ENCODE data around the gene SLC44A1.
A peak's percentile ranks its signal among the peaks of the same experiment; 100 is the strongest.

SLC44A1 gene

DNA sequence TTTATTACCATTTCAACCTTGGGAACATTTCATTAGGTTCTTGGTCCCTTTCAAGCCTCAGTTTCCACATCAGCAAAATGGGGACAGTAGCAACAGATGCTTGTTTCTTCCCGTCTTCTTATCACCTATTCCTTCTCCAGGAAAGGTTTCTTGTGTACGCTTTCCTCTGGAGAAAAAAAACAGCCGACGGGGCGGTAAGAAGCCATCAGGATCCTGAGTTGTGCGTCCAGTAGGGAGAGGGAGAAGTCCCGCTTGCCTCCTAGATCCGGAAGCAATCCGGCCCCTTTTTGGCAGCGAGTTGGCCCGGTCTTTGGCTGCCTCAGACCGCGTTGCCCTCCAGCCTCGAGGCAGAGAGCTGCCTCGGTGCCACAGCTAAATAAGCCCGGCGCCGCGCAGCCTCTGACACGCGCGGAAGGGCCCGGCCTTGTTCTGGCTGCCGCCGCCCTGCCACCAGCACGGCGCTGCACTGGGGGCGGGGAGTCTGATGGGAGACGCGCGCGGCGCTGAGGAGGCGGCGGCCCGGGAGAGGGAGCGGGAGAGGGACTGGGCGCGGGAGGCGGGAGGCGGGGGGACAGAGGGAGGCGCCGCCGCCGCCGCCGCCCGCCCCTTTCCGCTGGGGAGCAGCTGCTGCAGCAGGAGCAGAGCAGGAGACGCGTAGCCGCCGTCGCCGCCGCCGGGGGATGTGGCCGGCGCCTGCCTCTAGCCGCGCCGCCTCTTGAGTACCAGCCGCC lies at the start of gene SLC44A1:
Gene SLC44A1, plus strand, starts transcription at position 649 of the 731 bp plus-strand sequence. CDS start 218 bp downstream, outside the sequence.
- DNase-seq = peak; percentile 97

DNA sequence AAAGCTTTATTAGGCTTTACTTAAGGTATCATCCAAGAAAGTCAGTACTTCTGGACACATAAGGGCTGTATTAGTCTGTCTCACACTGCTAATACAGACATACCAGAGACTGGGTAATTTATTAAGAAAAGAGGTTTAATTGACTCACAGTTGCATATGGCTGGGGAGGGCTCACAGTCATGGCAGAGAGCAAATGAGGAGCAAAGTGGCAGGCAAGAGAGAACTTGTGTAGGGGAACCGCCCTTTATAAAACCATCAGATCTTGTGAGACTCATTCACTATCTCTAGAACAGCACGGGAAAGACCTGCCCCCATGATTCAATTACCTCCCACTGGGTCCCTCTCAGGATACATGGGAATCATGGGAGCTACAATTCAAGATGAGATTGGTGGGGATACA lies 49.2 kb upstream of the SLC44A1 start:
- no peak for DNase-seq

DNA sequence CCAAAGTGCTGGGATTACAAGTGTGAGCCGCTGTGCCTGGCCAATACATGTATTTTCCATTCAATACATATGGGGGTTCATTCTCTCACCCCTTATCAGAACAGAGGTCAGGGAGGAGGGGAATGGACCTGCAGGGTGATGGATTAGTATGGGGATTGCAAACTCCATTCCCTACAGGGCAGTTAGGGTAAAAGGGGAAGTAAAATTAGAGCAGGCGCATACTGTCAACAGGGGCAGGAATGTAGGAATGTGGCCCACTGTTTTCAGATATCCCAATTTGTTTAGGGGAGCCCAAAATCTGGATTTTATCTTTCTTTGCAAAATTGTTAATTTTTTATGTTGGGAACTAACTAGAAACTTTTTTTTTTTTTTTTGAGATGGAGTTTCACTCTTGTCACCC lies 46.4 kb upstream of the SLC44A1 start:
- no peak for DNase-seq

GRCh38 chr9:105198865-105199264 lies 45.6 kb upstream of the SLC44A1 start:
- no peak for DNase-seq

DNA sequence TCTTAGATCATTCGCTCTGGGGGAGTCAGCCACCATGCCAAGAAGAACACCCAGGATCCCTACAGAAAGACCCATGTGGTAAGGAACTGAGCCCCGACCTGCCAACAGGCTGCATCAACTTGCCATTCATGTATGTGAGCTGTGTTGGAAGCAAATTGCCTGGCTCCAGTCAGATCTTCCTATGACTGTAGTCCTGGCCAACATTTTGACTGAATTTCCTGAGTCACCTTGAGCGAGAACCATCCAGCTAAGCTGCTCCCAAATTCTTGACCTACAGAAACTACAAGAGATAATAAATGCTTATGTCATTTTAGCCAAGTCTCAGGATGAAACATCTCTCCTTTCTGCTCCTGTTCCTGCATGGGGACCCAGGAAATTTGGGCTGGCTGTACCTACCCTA lies 40.0 kb upstream of the SLC44A1 start:
- DNase-seq = no peak

- DNase-seq = no peak
Observed at GRCh38 chr9:105205787-105206495, 38.5 kb upstream of the SLC44A1 start.

DNA sequence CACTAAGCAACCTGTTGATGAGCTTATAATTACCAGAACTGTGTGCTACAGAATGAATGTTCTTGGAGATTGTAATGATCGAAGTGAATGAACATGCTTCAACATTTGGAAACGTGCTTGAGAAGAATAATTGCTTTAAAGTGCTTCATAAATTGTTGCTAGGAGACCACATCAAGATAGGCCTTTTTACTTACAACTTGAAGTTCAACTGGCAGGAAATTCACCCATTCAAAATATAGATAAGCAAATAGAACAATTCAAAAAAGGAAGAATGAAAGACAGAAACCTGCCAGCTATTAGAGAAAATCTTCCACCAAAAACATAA lies 38.0 kb upstream of the SLC44A1 start:
- no peak for DNase-seq

DNA sequence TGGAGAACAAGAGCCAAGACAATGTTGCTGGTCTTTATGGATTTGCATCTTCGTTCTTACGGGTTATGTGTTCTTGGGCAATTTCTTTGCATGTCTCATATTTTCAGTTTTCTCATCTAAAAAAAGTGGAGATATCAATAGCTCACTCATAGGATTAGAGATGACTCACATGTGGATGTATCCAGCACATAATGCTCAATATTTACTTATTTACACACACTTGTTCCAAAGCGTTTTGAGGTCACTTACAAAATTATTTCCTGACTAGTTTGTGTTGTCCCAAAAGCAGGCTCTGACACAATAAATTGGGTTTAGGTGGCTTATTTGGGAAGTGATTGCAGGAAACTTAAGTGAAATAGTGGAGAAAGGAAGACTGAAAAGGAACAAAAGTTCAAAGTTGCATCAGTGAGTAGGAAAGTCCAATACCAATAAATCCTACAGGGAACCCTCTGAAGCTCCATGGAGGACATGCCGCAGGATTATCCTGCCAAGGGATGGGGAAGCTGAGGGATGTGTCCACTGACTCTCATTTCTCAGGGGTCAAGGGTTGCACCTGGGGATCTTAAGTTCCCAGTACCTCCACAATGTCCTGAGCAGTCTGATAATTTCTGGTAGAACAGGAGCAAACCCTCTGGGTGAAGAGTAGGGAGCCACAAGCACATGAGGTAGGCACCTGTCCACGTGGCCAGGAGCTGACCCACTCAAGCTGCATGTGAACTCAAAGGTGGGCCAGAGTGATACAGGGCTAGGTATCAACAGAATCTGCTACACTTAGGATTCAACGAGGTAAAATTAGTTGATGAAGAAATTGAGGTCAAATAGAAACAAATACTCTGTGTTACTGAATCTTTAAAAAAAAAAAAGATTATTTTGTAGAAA lies 37.4 kb upstream of the SLC44A1 start:
- DNase-seq = no peak

- DNase-seq = no peak
Observed at GRCh38 chr9:105216440-105217178, 27.8 kb upstream of the SLC44A1 start.

DNA sequence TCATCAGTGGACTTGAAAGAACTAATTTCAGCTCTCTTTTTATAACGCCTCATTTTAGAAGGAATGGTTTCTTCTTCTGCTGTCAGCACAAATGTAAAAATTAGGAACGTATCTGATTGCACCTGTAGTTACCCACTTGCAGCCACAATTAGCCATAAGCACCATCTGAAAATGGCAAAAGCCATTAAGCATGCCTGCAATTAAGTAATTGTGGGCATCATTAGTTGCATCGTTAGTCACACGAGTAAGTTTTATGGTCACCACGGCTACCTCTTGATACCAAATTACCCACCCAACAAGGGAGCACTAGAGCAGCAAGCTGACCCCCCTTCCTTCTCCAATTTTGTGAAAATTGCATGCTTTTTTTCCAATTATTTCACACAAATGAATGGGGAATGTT lies 25.8 kb upstream of the SLC44A1 start:
- no peak for DNase-seq

- DNase-seq = no peak
Observed at GRCh38 chr9:105219291-105219805, 25.1 kb upstream of the SLC44A1 start.

DNA sequence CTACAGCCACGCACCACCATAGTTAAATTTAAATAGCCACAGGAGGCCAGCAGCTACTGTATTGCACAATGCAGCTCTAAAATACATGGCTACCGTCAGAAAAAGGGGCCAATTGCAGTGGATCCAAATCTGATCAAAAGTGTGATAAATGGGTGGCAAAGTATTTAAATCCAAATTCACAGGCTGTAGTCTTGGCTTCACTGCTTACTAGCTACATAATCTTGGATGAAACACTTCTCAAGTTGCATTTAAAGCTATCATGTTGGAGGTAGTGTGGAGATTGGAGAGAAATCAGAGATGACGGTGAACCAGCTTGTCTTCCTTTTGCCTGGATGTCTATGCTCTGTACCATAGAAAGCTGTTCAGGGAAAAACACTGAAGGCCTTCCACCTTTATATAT lies 24.0 kb upstream of the SLC44A1 start:
- no peak for DNase-seq

DNA sequence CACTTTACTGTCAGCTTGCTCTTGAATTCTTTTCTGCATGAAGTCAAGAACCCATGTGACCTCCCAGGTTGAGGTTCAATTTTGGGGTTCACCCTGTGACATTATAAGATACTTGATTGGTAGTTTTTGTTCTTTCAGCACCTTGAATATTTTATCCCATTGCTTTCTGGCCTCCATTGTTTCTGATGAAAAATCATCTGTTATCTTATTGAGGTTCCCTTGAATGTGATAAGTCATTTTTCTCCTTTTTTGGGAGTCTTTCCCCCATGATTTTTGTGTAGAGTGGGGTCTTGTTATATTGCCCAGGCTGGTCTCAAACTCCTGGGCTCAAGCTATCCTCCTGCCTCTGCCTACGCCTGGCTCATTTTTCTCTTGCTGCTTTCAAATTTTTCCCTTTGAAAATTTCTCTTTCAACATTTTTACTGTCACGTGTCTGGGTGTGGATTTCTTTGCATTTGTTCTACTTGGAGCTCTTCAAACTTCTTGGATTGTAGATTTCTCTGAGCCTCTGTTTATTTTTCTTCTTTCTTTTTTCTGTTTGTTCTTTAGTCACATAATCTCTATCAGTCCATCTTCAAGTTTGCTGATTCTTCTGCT lies 20.8 kb upstream of the SLC44A1 start:
- DNase-seq = no peak

DNA sequence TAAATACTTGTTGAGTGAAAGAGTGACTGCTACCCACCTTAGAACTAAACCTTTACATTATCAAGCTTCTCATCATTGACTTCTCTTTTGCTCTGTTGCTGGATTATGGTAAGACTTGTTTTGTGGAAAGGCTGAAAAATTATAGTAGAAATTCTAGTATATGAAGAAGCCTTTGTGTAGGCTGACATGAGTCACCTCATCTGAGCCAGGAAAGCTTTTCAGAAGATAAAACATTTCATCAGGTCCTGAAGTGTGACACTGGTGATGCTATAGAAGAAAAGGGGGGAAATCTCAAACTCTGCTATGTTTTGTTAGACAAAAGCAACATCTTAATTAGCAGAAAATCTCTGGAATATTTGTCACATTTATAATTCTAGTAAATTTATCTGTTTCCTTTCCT lies 18.4 kb upstream of the SLC44A1 start:
- no peak for DNase-seq

DNA sequence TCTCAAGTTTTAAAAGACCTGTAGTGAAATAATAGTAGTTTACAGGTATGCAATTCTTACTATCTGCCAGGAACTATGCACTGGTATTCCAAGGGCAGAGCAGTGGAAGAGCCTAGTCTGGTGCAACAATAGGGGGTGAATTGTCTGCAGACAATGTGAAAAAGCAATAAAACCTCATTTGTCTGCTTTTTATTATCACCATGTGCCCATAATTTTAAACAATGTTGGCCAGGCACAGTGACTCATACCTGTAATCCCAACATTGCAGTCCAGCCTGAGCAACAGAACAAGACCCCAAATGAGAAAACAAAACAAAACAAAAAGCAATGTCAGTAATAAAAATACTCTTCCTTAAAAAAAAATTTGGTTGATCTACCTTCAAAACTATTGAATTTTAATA lies 12.2 kb upstream of the SLC44A1 start:
- no peak for DNase-seq

GRCh38 chr9:105233873-105234272 lies 10.6 kb upstream of the SLC44A1 start:
- DNase-seq = no peak

- DNase-seq = no peak
Observed at GRCh38 chr9:105236261-105236660, 8.2 kb upstream of the SLC44A1 start.

DNA sequence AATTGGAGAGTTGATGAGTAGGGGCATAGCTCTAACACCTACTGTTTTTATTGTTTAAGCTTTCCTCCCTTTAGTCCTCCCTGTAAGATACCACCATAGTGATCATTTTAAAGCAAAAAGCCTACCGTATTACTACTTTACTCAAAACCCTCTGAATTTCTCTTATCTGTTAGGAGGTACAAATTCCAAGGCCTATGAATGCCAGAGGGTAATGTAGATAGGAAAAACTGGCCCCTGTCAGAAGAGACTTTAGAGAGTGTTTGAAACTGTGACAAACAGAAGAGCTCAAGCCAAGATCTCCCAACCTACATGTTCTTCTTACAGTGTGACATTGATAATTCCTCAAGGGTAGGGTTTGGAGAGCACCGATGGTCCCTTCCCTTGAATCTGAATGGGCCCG lies 7.2 kb upstream of the SLC44A1 start:
- DNase-seq = no peak

- DNase-seq = no peak
Observed at GRCh38 chr9:105238302-105238701, 6.1 kb upstream of the SLC44A1 start.

DNA sequence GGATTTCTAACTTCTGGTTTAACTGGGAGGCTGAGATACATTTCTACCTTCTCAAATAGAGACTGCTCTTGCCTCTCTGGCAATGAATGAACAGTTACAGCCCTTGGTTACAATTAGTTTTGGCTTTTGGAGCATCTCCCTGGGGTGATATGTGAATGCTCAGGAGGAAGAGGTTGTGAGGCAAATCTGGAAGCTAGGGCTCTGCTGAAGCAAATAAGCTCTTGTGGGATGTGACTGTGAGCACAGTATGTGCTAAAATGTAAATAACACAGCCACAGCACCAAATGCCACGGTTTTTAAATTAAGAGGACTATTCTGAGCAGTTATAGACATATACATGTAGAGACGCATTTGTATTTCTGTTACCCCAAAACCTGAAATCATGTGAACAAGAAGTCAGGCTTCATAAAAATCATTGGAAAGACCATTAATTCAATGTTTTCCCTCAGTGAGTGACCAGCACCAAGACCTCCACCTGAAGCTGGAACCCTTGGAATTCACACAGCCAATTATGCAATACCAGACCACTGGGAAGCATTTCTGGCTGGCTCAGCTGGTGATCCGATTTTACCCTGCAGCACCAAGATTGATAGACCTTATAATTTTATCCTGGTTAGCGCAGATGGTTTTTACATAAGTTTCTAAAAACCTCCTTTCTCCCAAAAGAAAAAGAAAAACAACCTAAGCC lies 3.0 kb upstream of the SLC44A1 start:
- no peak for DNase-seq

- DNase-seq = no peak
Observed at GRCh38 chr9:105242062-105242461, 2.4 kb upstream of the SLC44A1 start.

GRCh38 chr9:105242557-105242956 lies 1.9 kb upstream of the SLC44A1 start:
- no peak for DNase-seq
